HepG2 (cell line): ENCODE measurements around the gene DPT. TPM values are rescaled to one million over a fixed set of nuclear protein-coding genes. Genes with fewer than 3 reads are reported as not detected.

ENCODE experiments used
- ATAC-seq: fragments of 200-7000 bp; cut with Tn5 transposase; 3 replicates; pipeline ENCODE4 v1.9.1; 2020; ENCODE audit warnings: mild to moderate bottlenecking, moderate library complexity
- BruUV-seq: library from RNA; stranded (reverse); fragments of 400-500 nt; replicated peaks from 2 replicates; lab custom pipeline; 2021; lab: Mats Ljungman, UMichigan
- CTCF ChIA-PET: fragments of 300-600 bp; formaldehyde crosslinking; extraction: SDS; loops from one replicate; lab custom pipeline; 2021; ENCODE audit warnings: low total read pairs, inconsistent platforms, low intra/inter-chr PET ratio; lab: Yijun Ruan, JAX
- POLR2A ChIA-PET: fragments of 350-600 bp; sonication (Branson Sonifier 250); formaldehyde crosslinking; loops from one replicate; lab custom pipeline; 2020; ENCODE audit warnings: antibody characterized with exemption, inconsistent platforms; lab: Yijun Ruan, JAX
- DNase-seq: peaks from one replicate; pipeline ENCODE4 v3.0.0-alpha.2; 2015; ENCODE audit warnings: low spot score
- FAIRE-seq: peaks from 3 replicates; lab custom pipeline; 2011; peaks lifted over from hg19 to GRCh38; lab: Jason Lieb, UNC
- H2AFZ ChIP-seq: one replicate; pipeline ENCODE4 v1.6.1; 2011; ENCODE audit warnings: low read length, inconsistent platforms
- H3K27ac ChIP-seq: fragments of 300-600 bp; 3 replicates; pipeline ENCODE4 v1.8.0; 2011; ENCODE audit warnings: mixed run types, mild to moderate bottlenecking, mixed read lengths, low read length, inconsistent platforms; ENCODE audit not compliant: insufficient read depth; ENCODE audit errors: extremely low read length
- H3K27me3 ChIP-seq, 2 experiments: fragments of 200-600 bp in 1 of 2; 2 replicates in 1 of 2; 3 replicates in 1 of 2; pipeline versions ENCODE4 v1.6.0 to v1.8.0; 2011; ENCODE audit warnings: low read length in 2 of 2, mild to moderate bottlenecking in 2 of 2, moderate library complexity in 2 of 2, inconsistent platforms in 1 of 2; ENCODE audit not compliant: insufficient read depth in 2 of 2, control insufficient read depth in 1 of 2
- H3K36me3 ChIP-seq, 2 experiments: fragments of 200-600 bp in 1 of 2; replicated peaks in 1 of 2; 2 replicates in 1 of 2; 3 replicates in 1 of 2; pipeline versions ENCODE4 v1.5.1 to v1.8.0; 2011; ENCODE audit warnings: low read length in 2 of 2, inconsistent platforms in 1 of 2; ENCODE audit not compliant: insufficient read depth in 2 of 2, control insufficient read depth in 1 of 2
- H3K4me1 ChIP-seq: 2 replicates; pipeline ENCODE4 v1.5.1; 2012; ENCODE audit warnings: low read length, inconsistent platforms; ENCODE audit not compliant: insufficient read depth
- H3K4me2 ChIP-seq: 2 replicates; pipeline ENCODE4 v1.6.0; 2011; ENCODE audit warnings: low read depth, low read length, inconsistent platforms
- H3K4me3 ChIP-seq, 3 experiments: fragments of 200-600 bp in 1 of 3; sonication (generic), shearing (Covaris generic) in 1 of 3; replicated peaks in 1 of 3; 2 replicates each; pipeline ENCODE4 v1.5.1; 2011 to 2016; ENCODE audit warnings: low read length in 3 of 3, inconsistent platforms in 2 of 3, low read depth in 2 of 3, mild to moderate bottlenecking in 2 of 3, control low read depth in 1 of 3, mixed read lengths in 1 of 3; ENCODE audit not compliant: insufficient read depth in 1 of 3
- H3K79me2 ChIP-seq: one replicate; pipeline ENCODE4 v1.6.1; 2011; ENCODE audit warnings: low read length, inconsistent platforms; ENCODE audit not compliant: insufficient read depth
- H3K9ac ChIP-seq: 2 replicates; pipeline ENCODE4 v1.6.0; 2011; ENCODE audit warnings: mild to moderate bottlenecking, low read depth, low read length, inconsistent platforms; ENCODE audit not compliant: insufficient read depth
- H3K9me3 ChIP-seq: 2 replicates; pipeline ENCODE4 v1.5.1; 2012; ENCODE audit warnings: mild to moderate bottlenecking, low read length
- H4K20me1 ChIP-seq: 2 replicates; pipeline ENCODE4 v1.6.0; 2011; ENCODE audit warnings: inconsistent platforms, mild to moderate bottlenecking, low read length, moderate library complexity; ENCODE audit not compliant: insufficient read depth
- GZF1 ChIP-seq: sonication (generic); formaldehyde crosslinking; IDR thresholded peaks from 2 replicates; pipeline ENCODE4 v1.5.1; 2020; ENCODE audit warnings: mild to moderate bottlenecking, missing genetic modification reagents
- KAT2B ChIP-seq: fragments of 150-350 bp; IDR thresholded peaks from 2 replicates; pipeline ENCODE4 v1.6.1; 2014; ENCODE audit warnings: low read depth, low read length, borderline replicate concordance
- RBM22 ChIP-seq: fragments of 200-400 bp; formaldehyde crosslinking; optimal IDR thresholded peaks from 2 replicates; pipeline ENCODE3; 2017; ENCODE audit warnings: mild to moderate bottlenecking, low read length, moderate library complexity
- SAFB2 ChIP-seq: sonication (generic); formaldehyde crosslinking; IDR thresholded peaks from 2 replicates; pipeline ENCODE4 v1.5.1; 2020; ENCODE audit warnings: missing genetic modification reagents, low read depth, mild to moderate bottlenecking, borderline replicate concordance
- ZFP36L1 ChIP-seq: sonication (generic); formaldehyde crosslinking; IDR thresholded peaks from 2 replicates; pipeline ENCODE4 v1.8.0; 2022; ENCODE audit warnings: mild to moderate bottlenecking, missing genetic modification reagents, moderate library complexity
- ZFP36L2 ChIP-seq: sonication (generic); formaldehyde crosslinking; IDR thresholded peaks from 2 replicates; pipeline ENCODE4 v1.4.0; 2020; ENCODE audit warnings: missing genetic modification reagents
- ZNF34 ChIP-seq: sonication (generic); formaldehyde crosslinking; IDR thresholded peaks from 2 replicates; pipeline ENCODE4 v1.4.0; 2020; ENCODE audit warnings: mild to moderate bottlenecking, missing genetic modification reagents, borderline replicate concordance
- ZNF460 ChIP-seq: sonication (generic); formaldehyde crosslinking; IDR thresholded peaks from 2 replicates; pipeline ENCODE4 v1.5.1; 2020; ENCODE audit warnings: missing genetic modification reagents, mild to moderate bottlenecking, borderline replicate concordance
- WGBS: methylation state at CpG from one replicate; pipeline ENCODE4 v1.1.6; 2017; ENCODE audit warnings: low lambda C conversion rate; 5-methylcytosine and 5-hydroxymethylcytosine counted together
- in situ Hi-C: cut with HindIII; loops from 2 replicates; pipeline ENCODE4 v1.10.0; 2017; ENCODE audit warnings: low pct_unique_long_range_greater_than_20kb; ENCODE audit not compliant: extremely low pct_ligation_motif_present
- intact Hi-C: fragments of 100-400 bp; cut with micrococcal nuclease; formaldehyde crosslinking; loops from one replicate; pipeline ENCODE4 v1.10.0; 2022; ENCODE audit not compliant: unreplicated experiment
- polyA plus RNA-seq, 8 experiments: library from polyadenylated mRNA; depleted of rRNA in 3 of 8; stranded (reverse) in 7 of 8; unstranded in 1 of 8; fragments of >200 nt; fragmentation: Illumina TruSeq in 4 of 8; extraction: Trizol in 4 of 8; gene quantifications; 2 replicates each; pipeline versions ENCODE4 v1.2.1 to v1.2.3, GENCODE V29; 2011 to 2016; ENCODE audit warnings: low read depth in 4 of 8, missing spikeins in 1 of 8, mixed read lengths in 1 of 8; ENCODE audit not compliant: insufficient read depth in 1 of 8
- total RNA-seq, 5 experiments: library from RNA; depleted of rRNA; stranded (reverse); fragments of >200 nt; fragmentation: Illumina TruSeq; extraction: Trizol; gene quantifications; 2 replicates each; pipeline ENCODE4 v1.2.3, GENCODE V29; 2016; ENCODE audit warnings: low read depth in 1 of 5
- TF ChIP-seq, protein P1 (sequence below): sonication (generic); formaldehyde crosslinking; IDR thresholded peaks from 2 replicates; pipeline ENCODE4 v1.4.0; 2020; ENCODE audit warnings: missing genetic modification reagents
- TF ChIP-seq, protein P2 (sequence below): sonication (generic); formaldehyde crosslinking; IDR thresholded peaks from 2 replicates; pipeline ENCODE4 v1.4.0; 2020; ENCODE audit warnings: mild to moderate bottlenecking, missing genetic modification reagents
- TF ChIP-seq, protein P3 (sequence below): sonication (generic); formaldehyde crosslinking; IDR thresholded peaks from 2 replicates; pipeline ENCODE4 v1.4.0; 2020; ENCODE audit warnings: missing genetic modification reagents
- TF ChIP-seq, protein P4 (sequence below): sonication (generic); formaldehyde crosslinking; IDR thresholded peaks from 2 replicates; pipeline ENCODE4 v1.4.0; 2020; ENCODE audit warnings: missing genetic modification reagents, mild to moderate bottlenecking, borderline replicate concordance
- TF ChIP-seq, protein P5 (sequence below): sonication (generic); formaldehyde crosslinking; IDR thresholded peaks from 2 replicates; pipeline ENCODE4 v1.4.0; 2020; ENCODE audit warnings: mild to moderate bottlenecking, missing genetic modification reagents
- TF ChIP-seq, protein P6 (sequence below): sonication (generic); formaldehyde crosslinking; IDR thresholded peaks from 2 replicates; pipeline ENCODE4 v1.8.1; 2023; ENCODE audit warnings: mild to moderate bottlenecking, missing genetic modification reagents

The DPT gene
- total and polyA plus RNA-seq, 2 of the 13 experiments (the other 11 are each of a cell fraction or from before 2014, with no cell fraction given): 0.04 TPM; not detected in 1

DNA sequence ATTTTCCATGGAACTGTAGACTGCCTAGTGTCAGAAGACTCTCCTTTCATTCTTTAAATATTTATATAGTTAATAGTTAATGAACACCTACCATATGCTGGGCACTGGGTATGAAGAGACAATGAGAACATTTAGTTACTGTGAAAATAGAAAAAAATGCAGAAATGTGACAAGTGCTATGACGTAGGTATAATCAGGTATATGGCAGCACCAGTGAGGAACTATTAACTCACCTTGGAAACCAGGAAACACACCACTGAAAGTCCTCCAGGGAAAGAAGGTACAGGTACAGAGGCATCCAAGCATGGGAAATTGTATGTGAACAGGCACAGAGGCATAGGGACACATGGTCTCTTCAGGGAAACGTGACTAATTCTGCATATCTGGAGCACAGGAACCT lies 42.3 kb downstream of the DPT start (continued):
- TF ChIP-seq, protein P1, sequence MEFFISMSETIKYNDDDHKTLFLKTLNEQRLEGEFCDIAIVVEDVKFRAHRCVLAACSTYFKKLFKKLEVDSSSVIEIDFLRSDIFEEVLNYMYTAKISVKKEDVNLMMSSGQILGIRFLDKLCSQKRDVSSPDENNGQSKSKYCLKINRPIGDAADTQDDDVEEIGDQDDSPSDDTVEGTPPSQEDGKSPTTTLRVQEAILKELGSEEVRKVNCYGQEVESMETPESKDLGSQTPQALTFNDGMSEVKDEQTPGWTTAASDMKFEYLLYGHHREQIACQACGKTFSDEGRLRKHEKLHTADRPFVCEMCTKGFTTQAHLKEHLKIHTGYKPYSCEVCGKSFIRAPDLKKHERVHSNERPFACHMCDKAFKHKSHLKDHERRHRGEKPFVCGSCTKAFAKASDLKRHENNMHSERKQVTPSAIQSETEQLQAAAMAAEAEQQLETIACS (CRISPR knock-in tag): no peak
- TF ChIP-seq RBM22 (no peak), GZF1 (CRISPR knock-in tag) (no peak), ZFP36L1 (no peak), ZNF34 (CRISPR knock-in tag) (no peak), SAFB2 (CRISPR knock-in tag) (no peak)
- TF ChIP-seq, protein P2, sequence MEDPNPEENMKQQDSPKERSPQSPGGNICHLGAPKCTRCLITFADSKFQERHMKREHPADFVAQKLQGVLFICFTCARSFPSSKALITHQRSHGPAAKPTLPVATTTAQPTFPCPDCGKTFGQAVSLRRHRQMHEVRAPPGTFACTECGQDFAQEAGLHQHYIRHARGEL: no peak
- TF ChIP-seq, protein P3, sequence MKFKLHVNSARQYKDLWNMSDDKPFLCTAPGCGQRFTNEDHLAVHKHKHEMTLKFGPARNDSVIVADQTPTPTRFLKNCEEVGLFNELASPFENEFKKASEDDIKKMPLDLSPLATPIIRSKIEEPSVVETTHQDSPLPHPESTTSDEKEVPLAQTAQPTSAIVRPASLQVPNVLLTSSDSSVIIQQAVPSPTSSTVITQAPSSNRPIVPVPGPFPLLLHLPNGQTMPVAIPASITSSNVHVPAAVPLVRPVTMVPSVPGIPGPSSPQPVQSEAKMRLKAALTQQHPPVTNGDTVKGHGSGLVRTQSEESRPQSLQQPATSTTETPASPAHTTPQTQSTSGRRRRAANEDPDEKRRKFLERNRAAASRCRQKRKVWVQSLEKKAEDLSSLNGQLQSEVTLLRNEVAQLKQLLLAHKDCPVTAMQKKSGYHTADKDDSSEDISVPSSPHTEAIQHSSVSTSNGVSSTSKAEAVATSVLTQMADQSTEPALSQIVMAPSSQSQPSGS (CRISPR knock-in tag): no peak
- TF ChIP-seq, protein P4, sequence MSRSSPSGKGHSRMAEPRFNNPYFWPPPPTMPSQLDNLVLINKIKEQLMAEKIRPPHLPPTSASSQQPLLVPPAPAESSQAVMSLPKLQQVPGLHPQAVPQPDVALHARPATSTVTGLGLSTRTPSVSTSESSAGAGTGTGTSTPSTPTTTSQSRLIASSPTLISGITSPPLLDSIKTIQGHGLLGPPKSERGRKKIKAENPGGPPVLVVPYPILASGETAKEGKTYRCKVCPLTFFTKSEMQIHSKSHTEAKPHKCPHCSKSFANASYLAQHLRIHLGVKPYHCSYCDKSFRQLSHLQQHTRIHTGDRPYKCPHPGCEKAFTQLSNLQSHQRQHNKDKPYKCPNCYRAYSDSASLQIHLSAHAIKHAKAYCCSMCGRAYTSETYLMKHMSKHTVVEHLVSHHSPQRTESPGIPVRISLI (CRISPR knock-in tag): 0 out of 2 replicates have a peak, but pooled peaks have one; percentile 31

DNA sequence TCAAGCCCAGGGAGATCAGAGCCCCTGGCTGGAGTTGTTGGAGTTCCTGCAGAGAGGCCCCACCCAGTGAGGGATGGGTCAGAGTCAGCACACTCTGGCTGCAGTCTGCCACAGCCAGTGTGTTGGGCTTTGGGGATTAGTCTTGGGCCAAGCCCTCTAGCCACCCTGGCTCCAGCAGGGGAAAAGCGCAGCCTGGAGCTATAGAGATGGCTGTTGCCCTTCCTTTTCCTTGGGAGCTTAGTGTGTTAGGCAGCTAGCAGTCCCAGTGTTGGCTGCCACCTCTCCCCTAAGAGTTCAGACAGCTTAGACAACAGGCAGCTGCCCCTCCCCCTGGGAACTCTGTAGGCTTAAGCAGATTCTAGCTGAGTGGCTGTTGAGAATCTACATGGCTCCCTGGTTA lies 45.1 kb downstream of the DPT start:
- 100% methylated on average over 1 of the region's 1 CpG for WGBS
- no TSS peak for BruUV-seq
- DNase-seq (no peak), FAIRE-seq (no peak), ATAC-seq (no peak)
- H3K4me1 ChIP-seq: peaks cover 66% of the 10 kb centered on the region
- in situ Hi-C loops (no loop called here), intact Hi-C loops (no loop called here)
- H3K4me3 ChIP-seq: no peak overlapping the region
- no peak overlapping the region for H3K27ac ChIP-seq
- H4K20me1 ChIP-seq: no peaks in the 10 kb centered on the region
- H2AFZ ChIP-seq: no peak overlapping the region
- no peak overlapping the region for H3K4me2 ChIP-seq
- H3K79me2 ChIP-seq: no peaks in the 10 kb centered on the region
- no peaks in the 10 kb centered on the region for H3K27me3 ChIP-seq
- no peaks in the 10 kb centered on the region for H3K9me3 ChIP-seq
- ChIA-PET POLR2A (no interaction called here), CTCF (no interaction called here)
- H3K36me3 ChIP-seq: no peaks in the 10 kb centered on the region
- no peak overlapping the region for H3K9ac ChIP-seq
- TF ChIP-seq KAT2B (no peak), ZNF460 (CRISPR knock-in tag) (no peak), ZFP36L2 (CRISPR knock-in tag) (no peak)
- TF ChIP-seq, protein P5, sequence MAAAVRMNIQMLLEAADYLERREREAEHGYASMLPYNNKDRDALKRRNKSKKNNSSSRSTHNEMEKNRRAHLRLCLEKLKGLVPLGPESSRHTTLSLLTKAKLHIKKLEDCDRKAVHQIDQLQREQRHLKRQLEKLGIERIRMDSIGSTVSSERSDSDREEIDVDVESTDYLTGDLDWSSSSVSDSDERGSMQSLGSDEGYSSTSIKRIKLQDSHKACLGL (CRISPR knock-in tag): no peak
- TF ChIP-seq, protein P6, sequence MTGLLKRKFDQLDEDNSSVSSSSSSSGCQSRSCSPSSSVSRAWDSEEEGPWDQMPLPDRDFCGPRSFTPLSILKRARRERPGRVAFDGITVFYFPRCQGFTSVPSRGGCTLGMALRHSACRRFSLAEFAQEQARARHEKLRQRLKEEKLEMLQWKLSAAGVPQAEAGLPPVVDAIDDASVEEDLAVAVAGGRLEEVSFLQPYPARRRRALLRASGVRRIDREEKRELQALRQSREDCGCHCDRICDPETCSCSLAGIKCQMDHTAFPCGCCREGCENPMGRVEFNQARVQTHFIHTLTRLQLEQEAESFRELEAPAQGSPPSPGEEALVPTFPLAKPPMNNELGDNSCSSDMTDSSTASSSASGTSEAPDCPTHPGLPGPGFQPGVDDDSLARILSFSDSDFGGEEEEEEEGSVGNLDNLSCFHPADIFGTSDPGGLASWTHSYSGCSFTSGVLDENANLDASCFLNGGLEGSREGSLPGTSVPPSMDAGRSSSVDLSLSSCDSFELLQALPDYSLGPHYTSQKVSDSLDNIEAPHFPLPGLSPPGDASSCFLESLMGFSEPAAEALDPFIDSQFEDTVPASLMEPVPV (CRISPR knock-in tag): no peak
